Astrocyte (in vitro differentiated cells and primary cell): ENCODE measurements around the gene CLP1.

ENCODE experiments used
- EZH2 ChIP-seq: IDR thresholded peaks from 2 replicates; pipeline ENCODE4 v1.6.1; 2012; ENCODE audit warnings: mild to moderate bottlenecking, low read length, inconsistent platforms; ENCODE audit not compliant: insufficient read depth
- TF ChIP-seq, protein P1 (sequence below): IDR thresholded peaks from 2 replicates; pipeline ENCODE4 v1.5.1; 2011; ENCODE audit warnings: low read depth, mild to moderate bottlenecking, inconsistent platforms, low read length, moderate library complexity; ENCODE audit not compliant: insufficient read depth

DNA sequence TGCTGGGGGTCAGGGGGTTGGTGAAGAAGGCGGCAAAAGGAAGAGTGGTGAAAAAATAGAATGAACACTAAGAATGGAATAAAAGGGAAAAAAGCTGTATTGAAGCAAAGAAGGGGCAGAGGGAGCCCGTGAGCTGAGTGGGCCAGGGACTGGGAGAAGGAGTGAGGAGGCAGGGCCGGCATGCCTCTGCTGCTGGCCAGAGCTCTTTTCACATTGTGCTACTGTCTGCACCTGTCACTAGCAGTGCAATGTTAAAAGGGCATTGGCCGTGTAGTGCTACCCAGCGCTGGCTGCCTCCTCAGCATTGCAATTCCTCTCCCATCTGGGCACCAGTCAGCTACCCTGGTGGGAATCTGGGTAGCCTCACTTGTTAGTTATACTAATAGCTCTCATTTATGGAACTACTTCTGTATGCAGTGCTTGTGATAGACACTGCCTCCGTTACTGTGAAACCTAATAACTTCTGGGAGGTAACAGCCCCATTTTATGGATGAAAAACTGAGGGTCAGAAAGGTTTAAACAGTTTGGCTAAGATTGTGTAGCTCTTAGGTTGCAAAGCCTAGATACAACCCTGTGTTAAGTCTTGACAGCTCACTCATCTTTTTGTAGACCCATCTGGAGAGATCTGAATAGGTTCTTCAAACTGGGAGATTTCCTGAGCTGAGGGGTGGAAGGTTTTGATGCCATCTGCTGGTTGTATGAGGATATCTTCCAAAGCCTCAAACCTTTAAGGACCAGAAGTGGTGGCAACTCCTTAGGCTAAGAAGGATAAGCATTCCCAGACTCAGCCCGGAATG lies 16.4 kb upstream of the CLP1 start:
- TF ChIP-seq, protein P1, sequence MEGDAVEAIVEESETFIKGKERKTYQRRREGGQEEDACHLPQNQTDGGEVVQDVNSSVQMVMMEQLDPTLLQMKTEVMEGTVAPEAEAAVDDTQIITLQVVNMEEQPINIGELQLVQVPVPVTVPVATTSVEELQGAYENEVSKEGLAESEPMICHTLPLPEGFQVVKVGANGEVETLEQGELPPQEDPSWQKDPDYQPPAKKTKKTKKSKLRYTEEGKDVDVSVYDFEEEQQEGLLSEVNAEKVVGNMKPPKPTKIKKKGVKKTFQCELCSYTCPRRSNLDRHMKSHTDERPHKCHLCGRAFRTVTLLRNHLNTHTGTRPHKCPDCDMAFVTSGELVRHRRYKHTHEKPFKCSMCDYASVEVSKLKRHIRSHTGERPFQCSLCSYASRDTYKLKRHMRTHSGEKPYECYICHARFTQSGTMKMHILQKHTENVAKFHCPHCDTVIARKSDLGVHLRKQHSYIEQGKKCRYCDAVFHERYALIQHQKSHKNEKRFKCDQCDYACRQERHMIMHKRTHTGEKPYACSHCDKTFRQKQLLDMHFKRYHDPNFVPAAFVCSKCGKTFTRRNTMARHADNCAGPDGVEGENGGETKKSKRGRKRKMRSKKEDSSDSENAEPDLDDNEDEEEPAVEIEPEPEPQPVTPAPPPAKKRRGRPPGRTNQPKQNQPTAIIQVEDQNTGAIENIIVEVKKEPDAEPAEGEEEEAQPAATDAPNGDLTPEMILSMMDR: peak; percentile 43
- no peak for TF ChIP-seq EZH2
